GM12864 (cell line): Measurements from ENCODE around the gene ZMAT5.

Source experiments
- DNase-seq: peaks from one replicate; pipeline ENCODE4 v3.0.0-alpha.2; 2011; ENCODE audit warnings: low read depth
- H3K4me3 ChIP-seq: 2 replicates; pipeline ENCODE4 v1.5.1; 2011; ENCODE audit warnings: mild to moderate bottlenecking, low read depth, low read length, control low read depth
- CTCF ChIP-seq: IDR thresholded peaks from 2 replicates; pipeline ENCODE4 v1.5.1; 2011; ENCODE audit warnings: low read depth, mild to moderate bottlenecking, moderate library complexity, low read length, control low read depth, inconsistent platforms; ENCODE audit errors: missing control alignments

ZMAT5 gene

GRCh38 chr22:29766632-29767170 is at the start of gene ZMAT5:
ZMAT5 (minus strand) TSS chr22:29767007; CDS start chr22:29748544, 18,463 bp downstream.
- no peak for TF ChIP-seq CTCF
- peak; percentile 95 for DNase-seq
- peak within 1 kb of the TSS; percentile 97 for H3K4me3 ChIP-seq

- TF ChIP-seq CTCF = no peak
- no peak overlapping the region for H3K4me3 ChIP-seq
- DNase-seq = no peak
These were observed 49.7 kb upstream of the ZMAT5 start for GRCh38 chr22:29816539-29816938.

GRCh38 chr22:29816128-29816527 is 49.3 kb upstream of the ZMAT5 start:
- no peak overlapping the region for H3K4me3 ChIP-seq
- DNase-seq = no peak
- no peak for TF ChIP-seq CTCF

- no peak overlapping the region for H3K4me3 ChIP-seq
- no peak for TF ChIP-seq CTCF
- no peak for DNase-seq
These were observed 48.8 kb upstream of the ZMAT5 start for GRCh38 chr22:29815580-29815979.

GRCh38 chr22:29814003-29814402 is 47.2 kb upstream of the ZMAT5 start:
- no peak for TF ChIP-seq CTCF
- no peak overlapping the region for H3K4me3 ChIP-seq
- DNase-seq = no peak

GRCh38 chr22:29813563-29813962 is 46.8 kb upstream of the ZMAT5 start:
- no peak for TF ChIP-seq CTCF
- no peak for DNase-seq
- no peak overlapping the region for H3K4me3 ChIP-seq

- TF ChIP-seq CTCF = no peak
- H3K4me3 ChIP-seq = no peak overlapping the region
- no peak for DNase-seq
These were observed 46.3 kb upstream of the ZMAT5 start for GRCh38 chr22:29813126-29813525.
